ENCODE data around the gene TMEM237.
"Not testable (repeated sequence)": the region's sequence is repeated elsewhere in the genome, so short reads cannot be mapped to it uniquely, and the experiment has no call there.

DNA sequence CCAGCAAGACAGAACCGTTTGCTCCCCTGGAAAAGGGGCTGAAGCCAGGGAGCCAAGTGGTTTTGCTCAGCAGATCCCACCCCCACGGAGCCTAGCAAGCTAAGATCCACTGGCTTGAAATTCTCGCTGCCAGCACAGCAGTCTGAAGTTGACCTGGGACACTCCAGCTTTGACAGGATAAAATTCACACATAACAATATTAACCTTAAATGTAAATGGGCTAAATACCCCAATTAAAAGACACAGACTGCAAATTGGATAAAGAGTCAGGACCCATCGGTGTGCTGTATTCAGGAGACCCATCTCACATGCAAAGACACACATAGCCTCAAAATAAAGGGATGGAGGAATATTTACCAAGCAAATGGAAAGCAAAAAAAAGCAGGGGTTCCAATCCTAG is 27.9 kb upstream of the TMEM237 start:
- TF ChIP-seq, protein P1, sequence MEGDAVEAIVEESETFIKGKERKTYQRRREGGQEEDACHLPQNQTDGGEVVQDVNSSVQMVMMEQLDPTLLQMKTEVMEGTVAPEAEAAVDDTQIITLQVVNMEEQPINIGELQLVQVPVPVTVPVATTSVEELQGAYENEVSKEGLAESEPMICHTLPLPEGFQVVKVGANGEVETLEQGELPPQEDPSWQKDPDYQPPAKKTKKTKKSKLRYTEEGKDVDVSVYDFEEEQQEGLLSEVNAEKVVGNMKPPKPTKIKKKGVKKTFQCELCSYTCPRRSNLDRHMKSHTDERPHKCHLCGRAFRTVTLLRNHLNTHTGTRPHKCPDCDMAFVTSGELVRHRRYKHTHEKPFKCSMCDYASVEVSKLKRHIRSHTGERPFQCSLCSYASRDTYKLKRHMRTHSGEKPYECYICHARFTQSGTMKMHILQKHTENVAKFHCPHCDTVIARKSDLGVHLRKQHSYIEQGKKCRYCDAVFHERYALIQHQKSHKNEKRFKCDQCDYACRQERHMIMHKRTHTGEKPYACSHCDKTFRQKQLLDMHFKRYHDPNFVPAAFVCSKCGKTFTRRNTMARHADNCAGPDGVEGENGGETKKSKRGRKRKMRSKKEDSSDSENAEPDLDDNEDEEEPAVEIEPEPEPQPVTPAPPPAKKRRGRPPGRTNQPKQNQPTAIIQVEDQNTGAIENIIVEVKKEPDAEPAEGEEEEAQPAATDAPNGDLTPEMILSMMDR (IDR thresholded peaks at IDR 0.05), result not testable (repeated sequence)
- not testable (repeated sequence) for TF ChIP-seq POLR2AphosphoS5, POLR2A, EP300 (IDR thresholded peaks at IDR 0.05)
